ENCODE measurements around the gene MAGEB16. TPM values are rescaled to one million over a fixed set of nuclear protein-coding genes. Genes with fewer than 3 reads are reported as not detected.

Gene MAGEB16
- total RNA-seq, 3 donors from 2014 or later = not detected

- intact Hi-C loops (cut with DNase I; ENCODE audit: low total_unique reads) = no loop called here
- no peaks in the 10 kb centered on the region for H3K4me1 ChIP-seq
- no peaks in the 10 kb centered on the region for H3K9me3 ChIP-seq
- H3K27me3 ChIP-seq = peaks cover 0 to 12% of the 10 kb centered on the region in 2 donors
- TF ChIP-seq CTCF (IDR thresholded peaks at IDR 0.05) (no peak), POLR2AphosphoS5 (IDR thresholded peaks at IDR 0.05) (no peak), POLR2A (IDR thresholded peaks at IDR 0.05) (no peak)
- H3K27ac ChIP-seq = no peak overlapping the region
- no peak overlapping the region for H3K4me3 ChIP-seq
- DNase-seq (ENCODE audit: low spot score in 2 of 2) = no peak
- no peaks in the 10 kb centered on the region for H3K36me3 ChIP-seq
Observed at GRCh38 chrX:35842674-35843073, 44.5 kb downstream of the MAGEB16 start.

- no peaks in the 10 kb centered on the region for H3K27me3 ChIP-seq
- TF ChIP-seq CTCF (IDR thresholded peaks at IDR 0.05) = no peak
- TF ChIP-seq POLR2A (IDR thresholded peaks at IDR 0.05) = no peak
- TF ChIP-seq POLR2AphosphoS5 (IDR thresholded peaks at IDR 0.05) = no peak
- H3K4me3 ChIP-seq = no peak overlapping the region
- no peak overlapping the region for H3K27ac ChIP-seq
- H3K4me1 ChIP-seq = no peaks in the 10 kb centered on the region
- H3K36me3 ChIP-seq = no peaks in the 10 kb centered on the region
- no peaks in the 10 kb centered on the region for H3K9me3 ChIP-seq
- intact Hi-C loops (cut with DNase I; ENCODE audit: low total_unique reads) = no loop called here
- no peak for DNase-seq (ENCODE audit: low spot score in 2 of 2)
Observed at GRCh38 chrX:35847736-35848135, 49.6 kb downstream of the MAGEB16 start.

Other genes with a start within 250 kb of the MAGEB16 start
- under 1 TPM in 2 of 3 donors, not detected in 1; under 0.01 to 0.16 TPM for gene CFAP47, start 121.4 kb downstream of the MAGEB16 start, total RNA-seq

All from breast epithelium (tissue), 4 donors.